Suprapubic skin (tissue), 4 donors: ENCODE results near the gene ANKRD26.

ENCODE experiments used
- EP300 ChIP-seq: sonication (generic); formaldehyde crosslinking; IDR thresholded peaks from one replicate; pipeline ENCODE4 v1.6.1; 2017; ENCODE audit warnings: antibody characterized with exemption
- POLR2A ChIP-seq, 2 donors: fragments of 450-650 bp; IDR thresholded peaks; one replicate each; pipeline ENCODE4 v1.6.1; 2017; ENCODE audit warnings: antibody characterized with exemption in 2 of 2, mild to moderate bottlenecking in 2 of 2, moderate library complexity in 2 of 2
- POLR2AphosphoS5 ChIP-seq, 3 donors: sonication (generic); formaldehyde crosslinking; IDR thresholded peaks; one replicate each; pipeline ENCODE4 v1.6.1; 2017; ENCODE audit warnings: antibody characterized with exemption in 3 of 3
- TF ChIP-seq, protein P1 (sequence below), 2 donors: fragments of 200-600 bp in 1 of 2; fragments of 450-650 bp in 1 of 2; sonication (generic) in 1 of 2; IDR thresholded peaks; one replicate each; pipeline ENCODE4 v1.5.1; 2016 to 2019; ENCODE audit warnings: antibody characterized with exemption in 2 of 2, mild to moderate bottlenecking in 1 of 2, moderate library complexity in 1 of 2

DNA sequence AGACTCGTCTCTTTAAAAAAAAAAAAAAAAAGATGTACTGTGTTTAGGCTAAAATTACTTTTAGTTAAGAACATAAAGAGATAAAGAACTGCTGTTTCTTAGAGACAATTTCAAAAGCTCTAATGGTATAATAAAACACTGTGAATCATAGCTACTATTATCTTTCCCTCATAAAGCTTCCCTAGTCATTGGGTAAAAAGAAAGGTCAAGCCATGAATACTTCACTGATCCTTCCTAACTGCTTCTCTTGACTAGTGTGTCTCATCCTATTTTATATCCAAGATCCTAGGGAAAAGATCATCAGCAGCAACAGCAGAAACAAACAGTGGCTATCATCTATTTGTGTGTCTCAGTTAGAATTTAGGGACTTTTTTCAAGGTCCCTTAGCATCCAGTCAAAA lies 43.4 kb upstream of the ANKRD26 start:
- TF ChIP-seq, protein P1, sequence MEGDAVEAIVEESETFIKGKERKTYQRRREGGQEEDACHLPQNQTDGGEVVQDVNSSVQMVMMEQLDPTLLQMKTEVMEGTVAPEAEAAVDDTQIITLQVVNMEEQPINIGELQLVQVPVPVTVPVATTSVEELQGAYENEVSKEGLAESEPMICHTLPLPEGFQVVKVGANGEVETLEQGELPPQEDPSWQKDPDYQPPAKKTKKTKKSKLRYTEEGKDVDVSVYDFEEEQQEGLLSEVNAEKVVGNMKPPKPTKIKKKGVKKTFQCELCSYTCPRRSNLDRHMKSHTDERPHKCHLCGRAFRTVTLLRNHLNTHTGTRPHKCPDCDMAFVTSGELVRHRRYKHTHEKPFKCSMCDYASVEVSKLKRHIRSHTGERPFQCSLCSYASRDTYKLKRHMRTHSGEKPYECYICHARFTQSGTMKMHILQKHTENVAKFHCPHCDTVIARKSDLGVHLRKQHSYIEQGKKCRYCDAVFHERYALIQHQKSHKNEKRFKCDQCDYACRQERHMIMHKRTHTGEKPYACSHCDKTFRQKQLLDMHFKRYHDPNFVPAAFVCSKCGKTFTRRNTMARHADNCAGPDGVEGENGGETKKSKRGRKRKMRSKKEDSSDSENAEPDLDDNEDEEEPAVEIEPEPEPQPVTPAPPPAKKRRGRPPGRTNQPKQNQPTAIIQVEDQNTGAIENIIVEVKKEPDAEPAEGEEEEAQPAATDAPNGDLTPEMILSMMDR (IDR thresholded peaks at IDR 0.05), result no peak
- no peak for TF ChIP-seq EP300
- TF ChIP-seq POLR2AphosphoS5 (IDR thresholded peaks at IDR 0.05), result no peak
- no peak for TF ChIP-seq POLR2A (IDR thresholded peaks at IDR 0.05)
